GM19193 (cell line): ENCODE measurements around the gene IL1F10.

Experiments used
- POLR2A ChIP-seq: IDR thresholded peaks from 4 replicates; pipeline ENCODE4 v1.6.1; 2011; ENCODE audit not compliant: insufficient read depth, insufficient read length; ENCODE audit errors: extremely low read depth

IL1F10 gene

GRCh38 chr2:113052396-113052917, 15.3 kb upstream of the IL1F10 start, which contains the start of gene IL36B:
Gene IL36B (minus strand): TSS chr2:113052867.
- TF ChIP-seq POLR2A, result no peak

GRCh38 chr2:113053666-113054065, 14.1 kb upstream of the IL1F10 start:
- no peak for TF ChIP-seq POLR2A

GRCh38 chr2:113054066-113054465, 13.7 kb upstream of the IL1F10 start:
- no peak for TF ChIP-seq POLR2A

- no peak for TF ChIP-seq POLR2A
These were observed 11.2 kb upstream of the IL1F10 start for GRCh38 chr2:113056521-113056920.

- TF ChIP-seq POLR2A, result no peak
These were observed 10.7 kb upstream of the IL1F10 start for GRCh38 chr2:113057117-113057516.

- no peak for TF ChIP-seq POLR2A
These were observed 9.3 kb upstream of the IL1F10 start for GRCh38 chr2:113058411-113058994.

- no peak for TF ChIP-seq POLR2A
These were observed 8.5 kb upstream of the IL1F10 start, which contains the start of gene IL36RN for GRCh38 chr2:113058998-113059960. Gene IL36RN (plus strand): TSS chr2:113059198. CDS start chr2:113059439, 241 bp downstream.

GRCh38 chr2:113060396-113060795, 7.4 kb upstream of the IL1F10 start:
- no peak for TF ChIP-seq POLR2A

GRCh38 chr2:113060796-113061195, 7.0 kb upstream of the IL1F10 start:
- TF ChIP-seq POLR2A, result no peak

GRCh38 chr2:113061241-113061640, 6.5 kb upstream of the IL1F10 start:
- no peak for TF ChIP-seq POLR2A

GRCh38 chr2:113061896-113062770, 5.6 kb upstream of the IL1F10 start:
- no peak for TF ChIP-seq POLR2A

GRCh38 chr2:113064281-113064680, 3.5 kb upstream of the IL1F10 start:
- no peak for TF ChIP-seq POLR2A

GRCh38 chr2:113064898-113065297, 2.9 kb upstream of the IL1F10 start:
- TF ChIP-seq POLR2A, result no peak

GRCh38 chr2:113068249-113068648, 479 bp downstream of the IL1F10 start:
- TF ChIP-seq POLR2A, result no peak
